Endothelial cell of hepatic sinusoid (primary cell): ENCODE measurements around the gene GDA.

Experiments
- in situ Hi-C: cut with HindIII; loops from 2 replicates; pipeline ENCODE4 v1.10.0; 2017; ENCODE audit warnings: low sequenced_read_pairs

The GDA gene

DNA sequence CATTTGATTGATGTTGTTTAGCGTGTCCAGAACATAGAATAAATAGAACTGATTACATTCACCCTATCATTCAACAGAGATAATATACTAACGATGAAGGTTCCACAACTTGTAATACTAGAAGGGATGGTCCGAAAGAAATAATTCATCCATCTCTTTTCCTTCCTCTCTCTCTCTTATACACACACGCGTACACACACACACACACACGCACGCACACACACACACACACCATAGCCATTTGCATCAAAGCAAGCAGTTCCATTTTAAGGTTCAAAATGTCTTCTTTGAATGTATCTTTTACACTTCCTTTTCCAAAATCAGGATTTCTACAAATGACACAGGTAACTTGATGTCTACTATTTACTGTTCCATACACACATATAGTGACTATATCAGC, 887 bp downstream of the GDA start:
- in situ Hi-C loops: no loop called here

DNA sequence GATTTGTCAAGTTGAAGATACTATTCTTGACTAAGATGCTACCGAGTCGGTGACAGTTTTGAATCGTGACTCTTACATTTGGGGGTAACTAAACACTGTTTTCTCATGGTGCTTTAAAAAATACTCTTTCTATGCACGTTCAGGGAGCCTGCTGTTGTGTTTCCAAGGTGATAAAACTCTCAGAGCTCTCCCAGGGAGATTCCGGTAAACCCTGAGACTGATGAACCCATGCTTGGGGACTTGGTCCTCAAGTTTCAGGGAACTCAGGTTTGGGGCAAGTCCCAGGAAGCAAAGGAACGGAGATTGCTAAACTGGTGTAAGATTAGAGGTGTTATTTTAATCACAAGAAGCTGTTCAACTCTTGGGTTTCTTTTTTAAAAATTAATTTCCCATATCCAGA, 1.4 kb downstream of the GDA start:
- in situ Hi-C loops: no loop called here

DNA sequence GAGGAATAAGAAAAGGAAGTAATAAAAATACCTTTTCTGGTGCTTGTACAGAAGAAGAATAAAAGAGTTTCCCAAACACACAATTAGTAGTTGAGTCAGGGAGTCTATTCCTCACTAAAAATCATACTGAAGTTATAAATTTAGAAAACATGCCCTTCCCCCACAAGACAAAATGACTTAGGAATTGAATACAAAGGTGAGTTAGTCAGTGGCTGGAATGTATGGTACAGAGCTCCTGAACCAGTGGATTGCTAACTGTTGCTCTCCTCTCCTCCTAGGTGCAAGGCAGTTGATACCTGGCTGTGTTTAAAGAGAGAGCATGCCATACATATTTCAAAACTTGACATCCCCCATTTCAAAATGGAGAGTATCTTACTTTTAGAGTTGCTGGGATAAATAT, 1.9 kb downstream of the GDA start:
- in situ Hi-C loops: no loop called here

DNA sequence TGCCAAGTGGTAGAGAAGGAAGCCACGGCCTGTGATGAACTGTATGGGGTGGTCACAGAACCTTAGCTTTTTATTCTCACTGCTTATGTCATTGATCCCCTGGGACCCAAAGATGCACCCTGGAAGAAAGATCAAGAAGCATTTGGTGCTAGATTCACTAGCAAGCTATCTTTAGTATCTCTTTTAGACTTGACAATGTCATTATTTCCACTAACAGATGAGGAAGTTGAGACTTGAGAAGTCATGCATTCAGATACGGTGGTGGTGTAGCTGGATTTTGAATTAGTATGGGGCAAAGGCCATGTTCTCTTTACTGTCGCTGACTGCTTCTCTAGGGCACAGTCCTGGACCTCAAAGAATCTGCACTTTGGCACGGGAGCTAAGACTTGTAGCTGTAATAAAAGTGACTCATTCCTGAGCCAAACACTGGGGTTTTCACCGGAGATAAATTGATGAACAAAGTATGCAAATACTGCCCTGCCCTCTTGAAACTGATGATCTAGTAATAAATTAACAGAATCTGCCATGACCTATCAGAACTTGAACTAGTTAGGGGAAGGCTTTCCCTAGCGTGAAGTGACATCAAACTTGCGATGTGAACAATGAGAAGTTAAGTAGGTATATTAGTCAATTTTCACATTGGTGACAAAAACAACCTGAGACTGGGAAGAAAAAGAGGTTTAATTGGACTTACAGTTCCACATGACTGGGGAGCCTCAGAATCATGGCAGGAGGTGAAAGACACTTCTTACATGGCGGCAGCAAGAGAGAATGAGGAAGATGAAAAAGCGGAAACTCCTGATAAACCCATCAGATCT, 5.4 kb downstream of the GDA start:
- in situ Hi-C loops: loop anchor here (5.0 kb wide), 1 partner anchor 108 kb away; no protein-coding TSS in a partner anchor

DNA sequence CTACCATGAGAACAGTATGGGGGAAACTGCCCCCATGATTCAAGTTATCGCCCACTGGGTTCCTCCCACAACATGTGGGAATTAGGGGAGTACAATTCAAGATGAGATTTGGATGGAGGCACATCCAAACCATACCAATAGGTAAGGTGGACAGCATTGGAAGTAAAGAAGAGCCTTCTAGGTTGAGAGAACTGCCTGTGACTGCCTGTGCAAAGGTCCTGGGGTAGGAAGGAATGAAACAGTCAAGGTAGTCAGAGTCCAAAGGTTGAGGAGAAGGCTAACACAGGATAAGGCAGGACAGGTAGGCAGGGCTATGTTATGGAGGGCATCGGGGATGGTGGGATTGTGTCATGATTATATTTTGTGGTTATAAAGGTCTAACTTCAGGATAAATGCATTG, 6.1 kb downstream of the GDA start:
- in situ Hi-C loops: loop anchor here (5.0 kb wide), 1 partner anchor 107 kb away; no protein-coding TSS in a partner anchor

DNA sequence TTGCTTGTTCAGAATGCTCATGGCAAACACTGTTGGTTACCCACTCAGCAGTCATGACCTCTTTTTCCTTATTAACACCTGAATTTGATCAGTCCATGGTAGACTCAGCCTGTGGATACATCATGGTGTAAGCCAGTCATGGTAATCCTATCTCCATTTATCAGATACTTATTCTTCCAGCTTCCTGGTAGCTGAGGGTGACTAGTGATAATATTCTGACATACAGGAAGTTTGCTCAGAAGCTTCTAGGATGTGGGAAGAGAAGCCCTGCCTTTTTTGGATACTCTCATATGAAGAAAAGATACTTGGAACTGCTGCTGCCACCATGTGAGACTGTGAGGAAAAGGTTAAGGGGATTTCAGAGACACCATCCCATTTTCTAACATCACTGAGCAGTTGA, 7.3 kb downstream of the GDA start:
- in situ Hi-C loops: loop anchor here (5.0 kb wide), 1 partner anchor 106 kb away; no protein-coding TSS in a partner anchor

DNA sequence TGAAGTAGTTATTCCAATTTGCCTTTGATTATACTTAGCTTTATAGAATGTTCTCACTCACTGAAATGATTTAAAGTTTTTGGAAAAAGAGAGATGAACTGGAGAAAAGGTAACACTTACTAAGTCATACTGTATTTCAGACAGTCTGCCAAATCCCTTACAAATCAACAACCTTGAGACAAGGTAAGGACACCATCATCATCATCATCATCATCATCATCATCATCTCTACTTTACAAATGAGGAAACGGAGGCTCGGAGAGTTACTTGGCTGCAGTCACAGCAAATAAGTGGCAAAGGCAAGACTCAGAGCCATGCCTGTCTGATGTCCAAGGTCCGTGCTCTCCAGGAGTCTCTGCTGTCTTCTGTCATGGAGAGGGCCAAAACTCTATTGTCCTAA, 9.4 kb downstream of the GDA start:
- in situ Hi-C loops: loop anchor here (5.0 kb wide), 1 partner anchor 104 kb away; no protein-coding TSS in a partner anchor

DNA sequence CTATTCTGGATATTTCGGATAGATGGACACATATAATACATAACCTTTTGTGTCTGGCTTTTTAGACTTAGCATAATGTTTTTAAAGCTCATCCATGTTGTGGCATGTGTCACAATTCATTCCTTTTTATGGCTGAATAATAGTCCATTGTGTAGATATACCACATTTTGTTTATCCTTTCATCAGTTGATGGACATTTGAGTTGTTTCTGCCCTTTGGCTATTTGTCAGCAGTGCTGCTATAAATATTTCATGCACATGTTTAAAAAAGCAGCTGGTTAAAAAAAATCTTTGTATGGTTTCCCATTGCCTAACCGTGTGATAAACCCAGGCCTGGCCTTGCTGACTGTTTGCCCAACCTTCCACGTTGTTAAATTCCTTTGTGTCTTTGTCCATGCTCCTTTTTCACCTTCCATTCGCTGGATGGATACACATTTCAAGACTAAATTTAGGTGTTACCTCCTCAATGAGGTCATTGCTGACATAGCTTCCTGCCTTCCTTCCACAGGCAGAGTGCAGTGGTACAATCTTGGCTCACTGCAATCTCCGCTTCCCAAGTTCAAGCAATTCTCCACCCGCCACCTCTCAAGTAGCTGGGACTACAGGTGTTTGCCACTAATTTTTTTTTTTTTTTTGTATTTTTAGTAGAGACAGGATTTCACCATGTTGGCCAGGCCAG, 11.3 kb downstream of the GDA start:
- in situ Hi-C loops: no loop called here

DNA sequence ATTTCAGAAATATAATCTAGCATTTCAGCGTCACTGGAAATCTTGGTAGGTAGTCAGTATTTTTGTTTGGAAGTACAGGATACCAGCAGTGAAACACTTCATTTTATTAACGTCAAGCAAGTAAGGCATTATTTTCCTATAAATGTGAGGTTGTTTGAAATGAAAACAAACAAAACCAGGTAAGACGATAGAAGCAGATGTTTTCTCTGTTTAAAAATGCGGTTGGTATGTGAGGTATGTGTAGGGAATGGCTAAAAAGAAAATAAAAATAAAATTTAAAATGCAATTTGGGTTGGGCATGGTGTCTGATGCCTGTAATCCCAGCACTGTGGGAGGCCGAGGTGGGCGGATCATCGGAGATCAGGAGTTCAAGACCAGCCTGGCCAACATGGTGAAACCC, 16.1 kb downstream of the GDA start:
- in situ Hi-C loops: no loop called here

DNA sequence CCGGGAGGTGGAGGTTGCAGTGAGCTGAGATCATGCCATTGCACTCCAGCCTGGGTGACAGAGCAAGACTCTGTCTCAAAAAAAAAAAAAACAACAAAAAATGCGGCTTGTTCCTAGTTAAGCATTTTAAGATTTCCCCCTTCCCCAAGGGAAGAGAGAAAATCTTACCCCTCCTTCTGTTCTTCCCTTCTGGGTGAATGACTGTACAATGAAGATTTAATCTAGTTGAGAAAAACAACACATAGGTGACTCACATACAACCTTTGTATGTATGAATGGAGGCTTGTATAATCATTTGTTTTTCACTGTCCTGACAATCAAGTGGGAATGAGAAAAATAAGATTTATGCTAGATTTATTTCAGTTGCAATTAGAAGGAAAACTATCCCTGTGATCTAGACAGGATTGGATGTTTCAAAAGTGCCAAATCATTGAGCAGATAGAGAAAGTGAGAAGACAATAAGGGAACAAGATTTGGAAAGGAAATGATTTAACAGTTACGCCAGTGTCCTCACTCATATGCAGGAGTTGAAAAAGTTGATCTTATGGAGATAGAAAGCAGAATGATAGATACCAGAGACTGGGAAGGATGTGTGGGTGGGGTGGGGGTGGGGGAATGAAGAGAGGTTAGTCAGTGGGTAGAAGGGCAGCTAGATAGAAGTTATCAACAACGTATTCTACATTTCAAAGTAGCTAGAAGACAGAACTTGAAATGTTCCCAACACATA, 16.7 kb downstream of the GDA start:
- in situ Hi-C loops: no loop called here

DNA sequence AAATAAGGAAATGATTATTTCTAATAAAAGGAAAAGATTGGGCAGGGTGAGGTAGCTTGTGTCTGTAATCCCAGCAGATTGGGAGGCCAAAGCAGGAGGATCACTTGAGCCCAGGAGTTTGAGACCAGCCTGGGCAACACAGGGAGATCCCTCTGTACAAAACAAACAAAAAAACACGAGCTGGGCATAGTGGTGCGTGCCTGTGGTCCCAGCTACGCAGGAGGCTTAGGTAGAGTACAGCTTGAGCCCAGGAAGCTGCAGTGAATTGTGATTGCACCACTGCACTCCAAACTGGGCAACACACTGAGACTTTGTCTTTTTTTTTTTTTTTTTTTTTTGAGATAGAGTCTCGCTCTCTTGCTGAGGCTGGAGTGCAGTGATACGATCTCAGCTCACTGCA, 18.8 kb downstream of the GDA start:
- in situ Hi-C loops: no loop called here

DNA sequence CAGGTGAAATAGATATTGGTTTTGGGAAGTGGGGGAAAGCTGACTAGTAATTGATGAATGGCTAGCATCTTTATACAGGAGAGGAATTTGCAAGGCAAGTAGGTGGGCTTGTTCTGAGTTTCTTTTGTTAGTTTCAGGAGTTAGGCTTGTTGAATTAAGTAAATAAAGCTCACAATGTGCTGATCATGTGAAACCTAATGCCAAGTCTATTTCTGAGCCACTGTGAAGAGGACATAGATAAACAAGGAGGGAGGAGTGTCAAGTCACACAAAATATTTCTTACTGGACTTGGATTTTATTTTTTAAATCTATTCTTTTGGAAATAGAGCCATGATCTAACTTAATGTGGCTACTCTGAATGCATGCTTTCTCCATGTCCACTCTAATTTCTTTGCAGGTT, 19.9 kb downstream of the GDA start:
- in situ Hi-C loops: no loop called here

DNA sequence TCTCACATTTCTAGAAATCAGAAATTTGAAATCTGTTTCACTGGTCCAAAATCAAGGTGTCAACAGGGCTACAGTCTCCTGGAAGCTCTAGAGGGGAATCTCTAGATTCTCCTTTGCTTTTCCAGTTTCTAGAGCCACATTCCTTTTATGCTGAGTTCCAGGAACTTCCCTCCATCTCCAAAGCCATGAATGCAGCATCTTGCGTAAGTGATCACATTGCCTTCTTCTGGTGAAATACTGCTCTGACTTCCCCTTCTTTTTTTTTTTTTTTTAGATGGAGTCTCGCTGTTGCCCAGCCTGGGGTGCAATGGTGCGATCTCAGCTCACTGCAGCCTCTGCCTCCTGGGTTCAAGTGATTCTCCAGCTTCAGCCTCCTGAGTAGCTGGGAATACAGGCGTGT, 23.8 kb downstream of the GDA start:
- in situ Hi-C loops: no loop called here

DNA sequence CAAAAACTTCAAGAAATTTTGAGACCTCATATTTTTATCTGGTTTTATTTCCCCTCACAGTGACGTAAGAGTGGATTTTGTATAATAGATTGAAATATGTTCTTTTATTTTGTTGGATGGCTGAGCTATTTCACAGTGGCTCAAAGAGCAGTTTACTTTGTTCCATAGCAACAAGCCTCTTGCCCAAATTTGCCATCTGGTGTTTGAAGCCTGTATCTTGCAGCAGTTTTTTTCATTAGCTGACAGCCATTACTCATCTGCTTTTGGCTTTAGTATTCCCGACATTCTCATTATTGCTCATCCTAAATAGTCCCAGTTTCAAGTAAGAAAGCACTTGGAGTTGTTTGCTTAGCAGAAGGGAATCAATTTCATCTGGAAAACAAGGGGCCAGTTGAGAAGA, 36.3 kb downstream of the GDA start:
- in situ Hi-C loops: no loop called here

DNA sequence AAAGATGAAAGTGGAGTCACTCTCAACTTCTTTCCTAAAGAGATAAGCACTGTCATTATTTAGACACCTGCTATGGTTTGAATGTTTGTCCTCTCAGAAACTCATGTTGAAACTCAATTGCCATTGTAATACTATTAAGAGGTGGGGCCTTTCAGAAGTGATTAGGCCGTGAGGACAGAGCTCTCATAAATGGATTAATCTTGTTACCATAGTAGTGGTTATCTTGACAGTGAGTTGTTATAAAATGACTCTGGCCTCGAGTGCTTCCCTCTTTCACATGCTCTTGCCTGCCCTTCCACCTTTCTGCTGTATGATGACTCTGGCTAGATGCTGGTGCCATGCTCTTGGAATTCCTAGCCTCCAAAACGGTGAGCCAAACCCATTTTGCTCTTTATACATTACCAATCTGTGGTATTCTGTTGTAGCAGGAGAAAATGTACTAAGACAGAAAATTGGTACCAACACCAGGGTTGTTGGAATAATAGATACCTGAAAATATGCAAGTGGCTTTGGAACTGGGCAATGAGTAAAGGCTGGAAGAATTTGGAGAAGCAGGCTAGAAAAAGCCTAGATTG, 38.0 kb downstream of the GDA start:
- in situ Hi-C loops: no loop called here

DNA sequence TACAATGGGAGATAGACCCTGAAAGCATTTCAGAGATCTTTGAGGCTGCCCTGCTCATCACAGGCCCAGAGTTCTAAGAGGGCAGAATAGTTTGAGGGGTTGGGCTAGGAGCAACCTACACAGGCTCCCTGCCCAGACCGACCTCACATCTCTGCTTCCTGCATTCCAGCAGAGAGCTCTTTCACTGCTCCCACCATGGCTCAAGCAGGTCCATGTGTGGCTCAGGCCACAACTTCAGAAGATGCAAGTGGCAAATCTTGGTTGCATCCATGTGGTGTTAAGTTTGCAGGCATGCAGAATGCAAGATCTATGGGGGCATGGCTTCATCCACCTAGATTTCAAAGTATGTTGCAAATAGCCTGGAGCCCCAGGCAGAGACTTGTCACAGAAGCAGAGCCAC, 39.0 kb downstream of the GDA start:
- in situ Hi-C loops: no loop called here

DNA sequence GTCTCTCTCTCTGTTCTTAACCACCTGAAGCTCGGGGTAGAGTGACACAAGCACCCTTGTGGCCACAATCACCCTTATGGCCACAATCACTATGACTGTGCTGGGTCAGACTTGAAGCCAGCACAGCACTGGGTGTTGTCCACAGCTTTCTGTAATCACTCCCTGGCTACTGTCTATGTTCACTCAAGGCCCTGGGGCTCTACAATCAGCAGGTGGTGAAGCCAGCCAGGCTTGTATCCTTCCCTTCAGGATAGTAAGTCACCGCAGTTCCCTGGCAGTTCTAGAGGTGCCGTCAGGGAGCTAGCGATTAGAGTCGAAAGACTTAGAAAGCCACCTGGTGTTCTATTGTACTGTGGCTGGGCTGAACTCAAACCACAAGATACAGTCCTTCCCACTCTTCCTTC, 44.2 kb downstream of the GDA start:
- in situ Hi-C loops: no loop called here

DNA sequence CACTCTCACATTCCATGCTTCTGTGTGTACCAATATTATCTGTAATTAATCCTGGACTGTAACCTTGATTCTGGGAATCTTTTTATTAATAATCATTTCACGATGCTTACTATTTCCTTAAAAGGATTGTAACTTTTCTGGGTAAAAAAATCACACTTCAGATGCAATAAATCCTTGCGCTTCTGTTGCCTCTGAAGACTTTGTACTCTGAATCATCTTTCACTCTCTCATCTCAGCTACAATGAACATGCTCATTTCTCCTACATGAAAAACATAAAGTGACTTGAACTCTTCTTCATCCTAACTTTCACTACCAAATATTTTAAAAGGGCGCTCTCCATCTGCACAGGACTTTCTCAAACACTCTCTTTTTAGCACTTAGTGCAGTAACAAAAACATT, 50.0 kb downstream of the GDA start:
- in situ Hi-C loops: no loop called here

DNA sequence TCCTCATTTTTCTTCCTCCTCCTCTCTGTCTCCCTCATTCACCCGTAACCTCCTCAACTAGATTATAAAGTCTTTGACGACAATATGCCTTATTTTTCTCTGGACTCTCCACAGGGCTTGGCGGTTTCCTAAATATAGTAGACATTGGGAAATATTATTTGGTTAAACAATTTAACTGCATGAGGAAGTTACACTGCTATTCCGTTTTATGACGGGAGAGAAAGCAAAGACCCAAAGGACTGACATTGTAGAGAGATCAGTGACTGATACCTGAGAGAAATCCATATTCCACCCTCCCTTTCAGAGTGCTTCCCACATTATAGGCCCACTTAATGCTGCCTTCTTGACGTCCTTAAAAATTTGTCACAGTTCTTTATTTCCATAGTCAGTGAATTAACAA, 51.2 kb downstream of the GDA start:
- in situ Hi-C loops: no loop called here

DNA sequence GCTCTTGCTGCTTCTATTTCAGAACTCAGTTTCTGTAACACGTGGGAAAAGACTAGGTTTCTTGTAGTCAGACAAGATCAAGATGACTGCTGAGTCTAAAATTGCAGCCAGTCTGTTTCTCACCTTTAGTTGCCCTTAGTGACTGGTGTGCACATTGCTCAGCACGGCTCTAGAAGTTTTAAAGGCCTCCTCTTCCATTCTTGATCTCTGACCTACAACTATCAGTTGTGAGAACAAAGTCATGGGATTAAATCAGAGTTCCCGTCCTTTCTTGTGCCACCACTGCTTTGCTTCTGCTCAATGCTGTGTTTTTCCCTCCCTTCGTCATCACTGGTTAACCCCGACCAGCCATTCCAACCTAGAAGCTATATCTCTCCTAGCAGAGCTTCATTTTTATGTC, 52.8 kb downstream of the GDA start:
- in situ Hi-C loops: no loop called here

DNA sequence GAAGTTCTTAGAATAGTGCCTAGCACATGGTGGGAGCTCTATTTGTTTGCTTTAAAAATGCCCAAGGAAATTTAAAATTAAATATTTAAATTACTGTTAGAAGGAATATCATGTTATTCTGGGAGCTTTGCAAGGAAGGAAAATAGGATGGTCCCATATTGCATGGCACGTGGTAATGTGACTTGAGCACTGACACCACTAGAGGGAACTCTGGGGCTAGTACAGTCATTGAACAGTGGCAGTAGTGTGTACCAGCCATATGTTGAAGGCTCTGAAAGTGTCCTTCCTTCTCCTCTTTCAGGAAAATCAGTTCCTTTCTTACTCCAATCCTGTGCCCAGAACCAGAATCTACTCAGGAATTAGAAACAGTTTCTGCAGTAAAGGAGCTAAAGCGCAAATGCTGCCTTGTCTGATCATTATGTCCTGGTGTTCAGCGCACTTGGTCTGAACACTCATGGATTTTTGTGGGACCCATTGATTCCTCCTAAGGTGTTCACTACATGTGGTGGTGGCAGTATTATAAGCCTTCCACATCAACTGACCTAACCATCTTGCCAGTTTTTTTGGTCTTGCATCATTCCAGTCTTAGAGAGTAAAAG, 54.1 kb downstream of the GDA start:
- in situ Hi-C loops: no loop called here
